ENCODE data around the gene CHRM4.

CHRM4 gene

DNA sequence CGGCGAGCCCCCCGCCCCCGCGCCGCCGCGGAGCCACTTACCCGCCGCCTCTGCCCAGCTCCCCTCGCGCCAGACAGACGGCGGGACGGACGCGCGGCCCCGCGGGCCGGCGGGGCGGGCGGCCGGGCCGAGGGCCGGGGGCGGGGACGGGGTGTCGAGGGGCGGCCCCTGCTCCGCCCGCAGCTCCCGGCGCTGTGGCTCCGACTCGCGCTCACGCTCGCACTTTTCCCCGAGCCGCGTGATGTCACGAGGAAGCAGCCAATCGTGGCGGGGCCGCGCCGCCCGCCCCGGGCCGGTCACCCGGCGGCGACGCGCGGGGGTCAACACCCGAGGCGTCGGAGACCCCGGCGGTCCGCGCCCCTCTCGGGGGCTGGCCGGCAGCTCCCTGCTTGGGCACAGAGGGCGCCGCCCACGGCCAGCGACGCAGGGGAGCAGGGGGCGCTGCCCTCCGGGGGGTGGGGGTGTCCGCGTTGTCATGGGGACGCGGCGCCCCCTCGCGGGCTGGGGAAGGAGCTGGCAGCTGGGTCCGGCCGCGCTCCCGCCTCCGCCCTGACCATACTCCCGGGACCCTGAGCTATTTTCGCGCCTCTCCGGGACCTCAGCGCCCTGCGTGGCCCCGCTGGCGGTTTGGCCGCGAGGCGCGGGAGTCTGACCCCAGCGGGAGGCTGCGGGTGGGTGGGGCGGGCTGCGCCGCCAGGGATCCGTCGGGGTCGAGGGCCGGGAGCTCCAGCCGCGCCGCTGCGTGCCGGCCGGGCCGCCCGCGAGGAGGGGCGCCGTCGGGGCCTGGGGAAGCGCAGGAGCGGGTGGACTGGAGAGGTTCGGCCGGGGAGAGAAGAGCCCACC, at the start of gene CHRM4:
TSS of gene CHRM4 (minus strand) at position 199 of the 843 bp plus-strand sequence. CDS start 5,219 bp downstream, outside the sequence.
- no peak for DNase-seq

- DNase-seq = no peak
Observed at GRCh38 chr11:46438211-46438610, 46.6 kb upstream of the CHRM4 start.

DNA sequence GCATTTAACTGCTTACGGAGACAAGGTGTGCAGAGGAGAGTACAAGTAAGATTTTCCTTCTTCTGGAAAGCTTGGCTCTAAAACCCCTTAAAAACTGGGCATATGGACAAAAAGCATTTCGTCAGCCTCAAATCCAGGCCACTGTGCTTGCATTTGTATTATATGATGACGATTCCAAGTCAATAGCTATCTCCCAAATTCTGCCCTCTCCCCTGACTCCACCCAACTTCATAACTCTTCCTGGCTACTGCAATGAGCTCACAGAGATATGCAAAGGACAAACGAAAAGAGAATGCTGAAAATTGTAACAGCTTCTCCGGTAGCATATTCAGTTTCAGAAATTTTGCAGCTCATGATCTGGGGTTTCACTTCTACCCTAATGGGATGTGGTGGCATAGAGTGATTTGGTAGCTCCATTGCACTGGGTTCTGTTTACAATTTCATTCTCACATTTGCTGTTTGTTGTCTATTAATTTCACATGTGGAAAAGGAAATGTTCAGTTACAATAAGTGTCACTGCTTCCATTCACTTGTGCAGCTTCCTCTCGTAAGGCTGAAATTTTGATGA, 45.6 kb upstream of the CHRM4 start:
- DNase-seq = no peak

DNA sequence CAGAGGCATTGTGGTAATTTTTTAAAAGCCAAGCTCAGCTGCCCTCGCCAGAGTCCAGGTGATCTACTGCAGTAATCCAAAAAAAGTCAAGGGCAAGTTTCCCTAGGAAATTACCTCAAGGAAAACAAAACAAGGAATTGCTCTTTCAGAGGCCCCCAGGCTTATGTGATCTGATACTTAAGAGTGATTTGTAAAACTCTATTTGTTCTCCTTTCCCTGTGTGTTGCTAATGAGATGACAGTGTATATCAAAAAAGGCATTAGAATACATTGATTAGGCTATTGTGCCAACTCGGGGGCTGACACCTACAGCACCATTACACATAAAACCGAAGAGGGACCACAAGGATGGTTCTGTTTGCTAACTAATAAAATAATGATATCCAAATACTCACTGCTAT, 44.5 kb upstream of the CHRM4 start:
- DNase-seq = no peak

DNA sequence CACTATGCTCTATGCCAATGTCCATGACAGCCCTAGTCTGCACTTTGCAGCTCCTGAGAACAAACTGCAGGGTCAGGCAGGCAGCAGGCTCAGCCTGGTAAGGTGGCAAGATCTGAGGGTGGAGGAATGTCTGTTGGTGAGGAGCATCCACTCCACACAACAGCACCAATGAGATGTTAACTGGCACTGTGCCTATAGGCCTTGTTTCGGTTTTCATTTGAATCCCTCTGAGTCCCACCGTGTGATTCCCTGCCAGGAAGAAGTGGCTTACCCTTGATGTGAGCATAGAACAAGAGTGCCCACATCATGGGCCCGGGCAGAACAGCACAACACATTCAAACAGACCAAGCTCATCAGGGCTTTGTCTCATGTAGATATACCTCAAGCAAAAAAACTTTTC, 44.1 kb upstream of the CHRM4 start:
- no peak for DNase-seq

DNA sequence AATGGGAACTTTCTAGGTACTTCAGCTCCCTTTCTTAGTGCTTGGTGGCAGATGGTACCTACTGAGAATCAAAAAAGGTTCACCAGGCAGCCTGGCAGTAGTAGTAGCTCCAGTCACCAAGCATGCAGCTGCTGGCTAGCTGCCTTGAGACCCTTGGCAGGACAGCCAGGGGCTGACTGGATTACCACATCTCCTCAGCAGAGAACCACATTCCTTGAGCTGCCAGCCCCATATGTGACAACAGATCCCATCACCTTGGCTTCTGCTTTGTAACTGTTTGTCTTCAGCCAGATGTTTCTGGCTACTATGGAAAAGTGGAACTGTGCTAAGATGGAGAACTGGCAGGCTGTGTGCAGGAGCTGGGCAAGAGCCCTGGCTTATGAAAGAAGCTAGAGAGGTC, 39.6 kb upstream of the CHRM4 start:
- DNase-seq = no peak

GRCh38 chr11:46429717-46430116, 38.1 kb upstream of the CHRM4 start:
- no peak for DNase-seq

GRCh38 chr11:46427364-46427763, 35.8 kb upstream of the CHRM4 start:
- DNase-seq = no peak

DNA sequence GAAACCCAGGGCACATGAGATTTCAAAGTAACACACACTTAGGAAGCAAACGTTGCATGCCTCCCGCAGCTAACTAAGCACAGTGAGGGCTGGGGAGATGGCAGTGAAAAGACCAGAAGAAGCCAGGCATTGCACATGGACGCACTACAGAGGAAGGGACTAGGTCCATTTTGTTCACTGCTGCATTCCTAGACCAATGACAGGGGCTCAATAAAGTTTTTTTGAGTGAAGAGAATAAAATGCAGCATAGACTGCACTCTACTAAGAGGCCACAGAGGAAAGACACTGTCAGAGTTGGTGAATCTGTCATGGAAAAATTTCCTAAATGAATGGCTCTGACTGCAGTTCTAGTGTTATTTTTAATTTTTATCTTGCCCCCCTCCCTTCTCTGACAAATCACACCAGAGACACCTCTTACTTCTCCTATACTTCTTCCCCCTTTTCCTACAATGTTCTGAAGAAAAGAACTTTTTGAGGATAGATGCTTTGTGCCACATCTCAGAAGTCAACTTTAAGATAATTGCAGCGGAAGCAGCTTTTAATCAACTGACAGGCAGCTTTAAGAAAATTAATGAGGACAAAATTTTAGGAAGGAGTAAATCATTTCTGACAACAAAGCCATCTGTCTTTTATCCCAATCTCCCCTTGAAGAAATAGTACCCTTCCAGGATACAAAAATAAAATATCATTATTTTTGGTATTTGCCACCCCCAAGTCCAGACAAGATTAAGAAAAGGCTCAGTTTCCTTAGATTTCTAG, 34.8 kb upstream of the CHRM4 start:
- no peak for DNase-seq

DNA sequence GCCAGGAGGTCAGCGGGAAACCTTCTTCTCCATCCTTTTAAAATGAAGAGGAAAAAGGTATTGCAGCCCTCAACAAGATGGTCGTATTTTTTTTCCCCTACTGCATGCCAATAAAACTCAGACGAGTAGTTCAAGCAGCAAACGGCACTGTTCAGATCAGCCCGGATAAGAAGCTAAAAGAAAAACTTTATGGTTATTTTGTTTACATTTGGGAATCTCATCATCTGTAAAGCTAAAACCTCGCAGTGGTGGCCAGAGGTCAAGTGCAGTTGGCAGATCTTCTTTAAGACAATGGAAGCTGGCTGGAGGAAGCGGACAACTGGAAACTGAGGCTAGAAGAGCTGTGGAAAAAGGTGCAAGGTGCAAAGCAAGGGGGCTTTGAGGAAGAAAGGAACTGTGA, 31.0 kb upstream of the CHRM4 start:
- no peak for DNase-seq

- no peak for DNase-seq
Observed at GRCh38 chr11:46421257-46421880, 29.8 kb upstream of the CHRM4 start.

DNA sequence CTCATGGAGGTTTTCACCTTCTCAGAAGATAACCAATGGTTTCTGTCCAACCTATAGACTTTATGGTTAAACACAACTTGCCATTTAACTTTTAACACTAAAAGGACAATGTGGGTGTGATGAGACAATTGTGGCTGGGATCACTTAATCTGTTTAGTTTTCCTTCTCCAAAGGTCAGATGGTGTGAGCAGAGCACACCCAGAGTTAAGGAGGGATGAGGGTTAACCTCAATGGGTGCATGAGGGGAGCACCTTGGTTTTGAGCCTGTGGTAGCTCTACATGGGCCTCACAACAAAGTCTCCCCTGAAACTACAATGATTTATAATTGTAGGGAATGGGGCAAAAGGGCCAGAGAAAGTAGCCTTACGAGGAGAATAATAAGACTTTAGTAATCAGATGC, 28.9 kb upstream of the CHRM4 start:
- DNase-seq = no peak

GRCh38 chr11:46418751-46419150, 27.2 kb upstream of the CHRM4 start:
- DNase-seq = no peak

DNA sequence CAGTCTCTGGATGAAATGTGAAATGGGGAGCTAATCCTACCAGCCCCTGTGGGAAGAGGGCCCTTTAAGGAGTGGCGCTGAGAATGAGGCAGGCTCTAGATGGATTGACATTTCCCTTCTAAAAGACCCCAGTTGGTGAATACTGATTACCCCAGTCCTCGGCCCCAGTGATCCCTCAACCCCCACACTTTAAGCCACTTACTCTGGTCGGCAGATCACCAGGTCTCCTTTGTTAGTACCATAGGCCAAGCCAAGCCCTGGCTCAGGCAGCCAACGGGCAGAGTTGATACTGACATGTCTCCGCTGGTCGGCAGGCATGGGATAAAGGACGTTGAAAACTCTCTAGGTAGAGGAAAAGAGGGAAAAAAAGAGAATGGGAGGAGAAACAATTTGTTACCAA, 26.1 kb upstream of the CHRM4 start:
- DNase-seq = no peak

DNA sequence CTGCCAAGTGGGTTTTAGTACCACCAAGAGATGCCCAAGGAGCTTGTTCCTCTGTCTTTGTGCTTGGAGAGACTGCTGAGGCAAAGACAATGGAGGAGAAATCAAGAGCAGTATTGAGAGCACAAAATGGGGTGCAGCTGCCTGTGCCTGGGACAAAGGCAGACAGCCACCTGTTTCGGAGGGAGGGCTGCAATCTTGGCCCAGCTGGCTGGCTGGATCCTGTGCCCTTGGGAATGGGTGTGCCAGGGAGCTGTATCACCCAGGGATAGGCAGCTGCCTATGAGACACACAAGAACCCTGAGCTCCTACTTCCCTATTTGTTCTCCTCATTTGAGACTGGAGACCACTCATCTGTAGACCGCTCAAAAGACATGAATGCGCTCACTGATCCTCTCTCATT, 23.3 kb upstream of the CHRM4 start:
- no peak for DNase-seq

GRCh38 chr11:46414466-46414796, 22.9 kb upstream of the CHRM4 start:
- DNase-seq = no peak

GRCh38 chr11:46413760-46414465, 22.3 kb upstream of the CHRM4 start:
- no peak for DNase-seq

GRCh38 chr11:46410021-46410420, 18.4 kb upstream of the CHRM4 start:
- DNase-seq = no peak

GRCh38 chr11:46408407-46408986, 16.9 kb upstream of the CHRM4 start:
- DNase-seq = no peak

GRCh38 chr11:46407635-46408034, 16.1 kb upstream of the CHRM4 start:
- no peak for DNase-seq

- DNase-seq = no peak
Observed at GRCh38 chr11:46404476-46405017, 13.0 kb upstream of the CHRM4 start.

Data from stimulated activated CD4-positive, alpha-beta T cell treated with anti-CD3 and anti-CD28 coated beads, Interleukin-1b, Interleukin-23, amount 100 ng/mL, for 48 hours (primary cell).